ENCODE measurements around the gene CLECL1.

The CLECL1 gene

DNA sequence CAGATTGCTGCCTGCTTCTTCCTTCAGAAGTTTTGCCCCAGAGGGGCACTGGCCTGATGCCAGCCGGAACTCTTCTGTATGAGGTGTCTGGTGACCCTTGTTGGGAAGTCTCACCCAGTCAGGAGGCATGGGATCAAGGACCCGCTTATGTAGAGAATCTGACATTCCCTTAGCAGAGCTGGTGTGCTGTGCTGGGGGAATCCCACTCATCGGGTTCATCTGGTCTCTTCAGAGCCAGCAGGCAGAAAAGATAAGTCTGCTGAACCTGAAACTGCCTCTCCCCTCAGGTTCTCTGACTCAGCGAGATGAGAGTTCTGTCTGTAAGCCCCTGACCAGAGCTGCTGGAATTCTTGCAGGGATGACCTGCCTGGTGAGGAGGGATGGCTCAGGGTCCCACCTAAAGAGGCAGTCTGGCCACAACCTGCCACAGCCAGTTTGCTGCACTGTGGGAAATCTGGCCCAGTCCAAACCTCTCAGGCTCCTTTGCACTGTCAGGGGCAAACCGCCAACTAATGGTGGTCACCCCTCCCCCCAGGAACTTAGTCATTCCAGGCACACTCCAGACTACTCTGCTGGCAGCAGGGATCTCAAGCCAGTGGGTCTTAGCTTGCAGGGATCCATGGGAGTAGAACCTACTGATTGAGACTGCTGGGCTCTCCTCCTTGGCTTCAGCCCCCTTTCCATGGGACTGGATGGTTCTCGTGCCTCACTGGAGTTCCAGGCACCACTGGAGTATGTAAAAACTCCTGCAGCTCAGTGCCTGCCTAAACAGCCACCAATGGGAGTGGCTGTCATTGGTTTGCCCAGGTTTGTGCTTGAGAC is 59.3 kb downstream of the CLECL1 start:
- peak; percentile 63 for DNase-seq (ENCODE audit: insufficient read length, low spot score)
- TF ChIP-seq POLR2A (IDR thresholded peaks at IDR 0.05; ENCODE audit: low read depth, low read length), result peak; percentile 25; the same call in 1 of the 2 replicates
- peak; percentile 97 for FAIRE-seq
